NCI-H2107 (cell line): ENCODE results near the gene PCDHB14.
"Not testable (repeated sequence)": the region's sequence is repeated elsewhere in the genome, so short reads cannot be mapped to it uniquely, and the experiment has no call there.

Experiments
- DNase-seq: peaks from one replicate; lab custom pipeline; 2025; lab: John Stamatoyannopoulos, UW

Gene PCDHB14

GRCh38 chr5:141223112-141223783 lies at the start of gene PCDHB14:
Gene PCDHB14 (plus strand): TSS chr5:141223343. CDS start chr5:141223506, 163 bp downstream.
- DNase-seq, result no peak

GRCh38 chr5:141174291-141175104 lies 48.6 kb upstream of the PCDHB14 start:
- not testable (repeated sequence) for DNase-seq

- DNase-seq, result no peak
These were observed 47.2 kb upstream of the PCDHB14 start for GRCh38 chr5:141175933-141176332.

- DNase-seq, result not testable (repeated sequence)
These were observed 45.5 kb upstream of the PCDHB14 start, which contains the start of gene PCDHB8 for GRCh38 chr5:141177577-141178191. Gene PCDHB8 (plus strand): TSS chr5:141177790. CDS start chr5:141178035, 245 bp downstream.

- not testable (repeated sequence) for DNase-seq
These were observed 43.8 kb upstream of the PCDHB14 start for GRCh38 chr5:141179371-141179770.

- DNase-seq, result not testable (repeated sequence)
These were observed 43.3 kb upstream of the PCDHB14 start for GRCh38 chr5:141179876-141180275.

- DNase-seq, result no peak
These were observed 42.8 kb upstream of the PCDHB14 start for GRCh38 chr5:141180313-141180712.

GRCh38 chr5:141182248-141182647 lies 40.9 kb upstream of the PCDHB14 start, which contains the start of gene PCDHB16:
Gene PCDHB16 (plus strand): TSS chr5:141182387. CDS start chr5:141182560, 173 bp downstream.
- DNase-seq, result no peak

GRCh38 chr5:141184117-141184855 lies 38.9 kb upstream of the PCDHB14 start:
- DNase-seq, result not testable (repeated sequence)

- peak; percentile 12 for DNase-seq
These were observed 36.1 kb upstream of the PCDHB14 start, which contains the start of gene PCDHB9 for GRCh38 chr5:141186897-141187512. Gene PCDHB9 (plus strand): TSS chr5:141187161. CDS start chr5:141187319, 158 bp downstream.

GRCh38 chr5:141188682-141189081 lies 34.5 kb upstream of the PCDHB14 start:
- DNase-seq, result not testable (repeated sequence)

- DNase-seq, result not testable (repeated sequence)
These were observed 34.0 kb upstream of the PCDHB14 start for GRCh38 chr5:141189131-141189530.

GRCh38 chr5:141192110-141192725 lies 30.9 kb upstream of the PCDHB14 start, which contains the start of gene PCDHB10:
Gene PCDHB10 (plus strand): TSS chr5:141192353. CDS start chr5:141192553, 200 bp downstream.
- DNase-seq, result no peak

GRCh38 chr5:141194332-141194731 lies 28.8 kb upstream of the PCDHB14 start:
- DNase-seq, result not testable (repeated sequence)

GRCh38 chr5:141196363-141196762 lies 26.8 kb upstream of the PCDHB14 start:
- no peak for DNase-seq

GRCh38 chr5:141199359-141200235 lies 23.5 kb upstream of the PCDHB14 start, which contains the start of gene PCDHB11:
Gene PCDHB11 (plus strand): TSS chr5:141199627. CDS start chr5:141199775, 148 bp downstream.
- DNase-seq, result no peak

- not testable (repeated sequence) for DNase-seq
These were observed 22.0 kb upstream of the PCDHB14 start for GRCh38 chr5:141201126-141201525.

GRCh38 chr5:141201646-141202045 lies 21.5 kb upstream of the PCDHB14 start:
- not testable (repeated sequence) for DNase-seq

- no peak for DNase-seq
These were observed 14.7 kb upstream of the PCDHB14 start, which contains the start of gene PCDHB12 for GRCh38 chr5:141208478-141208877. Gene PCDHB12 (plus strand): TSS chr5:141208719. CDS start chr5:141208908, 189 bp downstream.
